GM18507 (cell line): ENCODE data around the gene TMEM120B.

ENCODE experiments used
- DNase-seq: peaks from one replicate; pipeline ENCODE4 v3.0.0; 2011; ENCODE audit warnings: low read depth; ENCODE audit not compliant: insufficient read length; ENCODE audit errors: extremely low spot score
- FAIRE-seq: peaks from 2 replicates; lab custom pipeline; 2011; peaks lifted over from hg19 to GRCh38; lab: Jason Lieb, UNC

Gene TMEM120B

GRCh38 chr12:121826318-121827150 lies 114.0 kb downstream of the TMEM120B start:
- no peak for DNase-seq
- no peak for FAIRE-seq

- FAIRE-seq (no peak), DNase-seq (no peak)
Observed at GRCh38 chr12:121827351-121828099, 115.0 kb downstream of the TMEM120B start.

GRCh38 chr12:121828306-121828705 lies 115.8 kb downstream of the TMEM120B start:
- no peak for DNase-seq
- no peak for FAIRE-seq

GRCh38 chr12:121828826-121829225 lies 116.3 kb downstream of the TMEM120B start:
- FAIRE-seq (no peak), DNase-seq (no peak)

- no peak for FAIRE-seq
- no peak for DNase-seq
Observed at GRCh38 chr12:121829250-121829918, 116.8 kb downstream of the TMEM120B start.

- DNase-seq (no peak), FAIRE-seq (no peak)
Observed at GRCh38 chr12:121830134-121830533, 117.6 kb downstream of the TMEM120B start.

DNA sequence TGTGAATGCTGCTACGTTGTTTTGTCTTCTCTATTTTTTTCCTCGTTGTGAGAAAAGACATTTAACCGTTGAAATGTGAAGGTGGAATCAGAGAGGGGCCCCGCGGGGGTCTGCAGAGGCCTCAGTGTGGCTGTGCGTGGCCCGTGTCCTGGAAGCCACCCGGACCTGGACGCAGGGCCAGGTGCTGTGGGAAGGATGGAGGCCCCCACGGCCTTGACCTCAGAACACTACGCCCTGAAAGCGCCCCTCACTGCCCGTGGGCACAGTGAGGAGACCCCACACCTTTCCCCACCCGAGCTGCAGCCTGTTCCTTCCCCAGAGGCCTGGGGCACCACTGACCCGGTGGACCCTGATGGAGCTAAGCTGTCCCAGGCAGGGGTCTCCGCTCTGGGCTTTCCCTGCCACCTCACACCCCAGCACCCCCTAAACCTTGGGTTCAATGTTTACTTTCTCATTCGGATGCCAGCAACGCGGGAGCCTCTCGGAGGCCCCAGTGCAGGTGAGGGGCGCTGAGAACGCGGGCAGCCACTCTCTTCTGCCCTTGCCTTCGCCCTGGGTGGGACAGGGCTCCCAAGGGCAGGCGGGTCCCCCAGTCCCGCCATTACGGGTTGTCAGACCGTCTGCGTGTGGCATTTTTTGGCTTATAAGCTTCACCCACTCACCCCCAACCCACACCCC lies 118.2 kb downstream of the TMEM120B start:
- FAIRE-seq, result no peak
- no peak for DNase-seq
